ENCODE measurements around the gene NQO1.

The NQO1 gene

GRCh38 chr16:69706975-69707340 lies 19.4 kb downstream of the NQO1 start:
- TF ChIP-seq CTCF (IDR thresholded peaks at IDR 0.05; ENCODE audit: low read depth, low read length, poor library complexity, severe bottlenecking) (no peak), EZH2phosphoT487 (IDR thresholded peaks at IDR 0.05; ENCODE audit: borderline replicate concordance, low read length) (no peak)
- 0 out of 2 replicates have a peak, but pooled peaks cover 3% of the 10 kb centered on the region for H3K36me3 ChIP-seq (ENCODE audit: control insufficient read depth, low read length)
- no peak overlapping the region for H3K4me3 ChIP-seq (ENCODE audit: low read length)
- H3K9me2 ChIP-seq (replicated peaks; ENCODE audit: control insufficient read depth, low read length): no peaks in the 10 kb centered on the region
- H3K9me3 ChIP-seq (ENCODE audit: control insufficient read depth, insufficient read depth, low read length): no peaks in the 10 kb centered on the region
- 0 out of 2 replicates have a peak, but pooled peaks cover 3% of the 10 kb centered on the region for H3F3A ChIP-seq (ENCODE audit: control insufficient read depth, insufficient read depth)
- H4K20me1 ChIP-seq (ENCODE audit: control insufficient read depth, insufficient read depth, low read depth, low read length): no peaks in the 10 kb centered on the region
- H3K4me1 ChIP-seq (ENCODE audit: control insufficient read depth, low read length): no peaks in the 10 kb centered on the region
- H3K4me2 ChIP-seq (ENCODE audit: low read length): no peak overlapping the region
- no peak overlapping the region for H3K27ac ChIP-seq (ENCODE audit: low read depth, low read length)
- no peaks in the 10 kb centered on the region for H3K79me2 ChIP-seq (ENCODE audit: control insufficient read depth, low read length)
- no peaks in the 10 kb centered on the region for H3K27me3 ChIP-seq (ENCODE audit: control insufficient read depth, low read length)

- Histone ChIP-seq H3K27me3 (ENCODE audit: control insufficient read depth, low read length) (no peaks in the 10 kb centered on the region), H3K36me3 (ENCODE audit: control insufficient read depth, low read length) (0 out of 2 replicates have a peak, but pooled peaks cover 3% of the 10 kb centered on the region), H3K79me2 (ENCODE audit: control insufficient read depth, low read length) (no peaks in the 10 kb centered on the region), H3K27ac (ENCODE audit: low read depth, low read length) (no peak overlapping the region), H3K9me2 (replicated peaks; ENCODE audit: control insufficient read depth, low read length) (no peaks in the 10 kb centered on the region), H3K4me1 (ENCODE audit: control insufficient read depth, low read length) (no peaks in the 10 kb centered on the region), H3K9me3 (ENCODE audit: control insufficient read depth, insufficient read depth, low read length) (no peaks in the 10 kb centered on the region), H4K20me1 (ENCODE audit: control insufficient read depth, insufficient read depth, low read depth, low read length) (no peaks in the 10 kb centered on the region), H3K4me2 (ENCODE audit: low read length) (no peak overlapping the region), H3K4me3 (ENCODE audit: low read length) (no peak overlapping the region), H3F3A (ENCODE audit: control insufficient read depth, insufficient read depth) (0 out of 2 replicates have a peak, but pooled peaks cover 3% of the 10 kb centered on the region)
- TF ChIP-seq CTCF (IDR thresholded peaks at IDR 0.05; ENCODE audit: low read depth, low read length, poor library complexity, severe bottlenecking) (no peak), EZH2phosphoT487 (IDR thresholded peaks at IDR 0.05; ENCODE audit: borderline replicate concordance, low read length) (no peak)
Observed at GRCh38 chr16:69706256-69706974, 19.9 kb downstream of the NQO1 start.

- 0 out of 2 replicates have a peak, but pooled peaks cover 3% of the 10 kb centered on the region for H3F3A ChIP-seq (ENCODE audit: control insufficient read depth, insufficient read depth)
- H3K4me3 ChIP-seq (ENCODE audit: low read length): no peak overlapping the region
- TF ChIP-seq CTCF (IDR thresholded peaks at IDR 0.05; ENCODE audit: low read depth, low read length, poor library complexity, severe bottlenecking): no peak
- no peak for TF ChIP-seq EZH2phosphoT487 (IDR thresholded peaks at IDR 0.05; ENCODE audit: borderline replicate concordance, low read length)
- H3K27ac ChIP-seq (ENCODE audit: low read depth, low read length): no peak overlapping the region
- H3K4me1 ChIP-seq (ENCODE audit: control insufficient read depth, low read length): no peaks in the 10 kb centered on the region
- H3K9me2 ChIP-seq (replicated peaks; ENCODE audit: control insufficient read depth, low read length): no peaks in the 10 kb centered on the region
- no peaks in the 10 kb centered on the region for H3K27me3 ChIP-seq (ENCODE audit: control insufficient read depth, low read length)
- H4K20me1 ChIP-seq (ENCODE audit: control insufficient read depth, insufficient read depth, low read depth, low read length): no peaks in the 10 kb centered on the region
- H3K36me3 ChIP-seq (ENCODE audit: control insufficient read depth, low read length): peaks cover 7% of the 10 kb centered on the region; the same call in 1 of the 2 replicates
- no peaks in the 10 kb centered on the region for H3K79me2 ChIP-seq (ENCODE audit: control insufficient read depth, low read length)
- H3K9me3 ChIP-seq (ENCODE audit: control insufficient read depth, insufficient read depth, low read length): no peaks in the 10 kb centered on the region
- no peak overlapping the region for H3K4me2 ChIP-seq (ENCODE audit: low read length)
Observed at GRCh38 chr16:69703638-69704037, 22.7 kb downstream of the NQO1 start.
